Large intestine (tissue), 3 donors: ENCODE data around the gene JAG2. TPM values are rescaled to one million over a fixed set of nuclear protein-coding genes. Genes with fewer than 3 reads are reported as not detected.

Experiments used
- DNase-seq, 2 donors: peaks; one replicate each; pipeline versions ENCODE4 v3.0.0 to v3.0.0-alpha.2; 2013
- H3K27ac ChIP-seq: one replicate; pipeline ENCODE4 v1.5.1; 2013; ENCODE audit warnings: low read length
- H3K27me3 ChIP-seq: 2 replicates; pipeline ENCODE4 v1.6.1; 2013; ENCODE audit warnings: low read length; ENCODE audit not compliant: control insufficient read depth, insufficient read depth
- H3K36me3 ChIP-seq: 2 replicates; pipeline ENCODE4 v1.6.1; 2013; ENCODE audit warnings: low read length; ENCODE audit not compliant: control insufficient read depth, insufficient read depth
- H3K4me1 ChIP-seq: one replicate; pipeline ENCODE4 v1.6.1; 2013; ENCODE audit warnings: low read length; ENCODE audit not compliant: control insufficient read depth, insufficient read depth
- H3K4me3 ChIP-seq: one replicate; pipeline ENCODE4 v1.5.1; 2013; ENCODE audit warnings: low read length
- H3K9me3 ChIP-seq: one replicate; pipeline ENCODE4 v1.6.1; 2013; ENCODE audit warnings: mild to moderate bottlenecking, low read depth, low read length, moderate library complexity; ENCODE audit not compliant: control insufficient read depth
- WGBS: methylation state at CpG from one replicate; pipeline ENCODE4 v1.1.5; 2013; ENCODE audit warnings: low lambda C conversion rate; ENCODE audit not compliant: insufficient coverage; 5-methylcytosine and 5-hydroxymethylcytosine counted together
- polyA plus RNA-seq: library from polyadenylated mRNA; unstranded; fragments of 120-200 nt; gene quantifications from one replicate; pipeline ENCODE4 v1.2.1, GENCODE V29; 2013

The JAG2 gene
- polyA plus RNA-seq, 1 donor: 11.0 TPM

GRCh38 chr14:105196265-105196960, 27.8 kb upstream of the JAG2 start:
- H3K4me3 ChIP-seq: no peak overlapping the region
- H3K27ac ChIP-seq: peak overlapping the region; percentile 29
- peaks cover 84% of the 10 kb centered on the region for H3K27me3 ChIP-seq
- no peaks in the 10 kb centered on the region for H3K36me3 ChIP-seq
- H3K4me1 ChIP-seq: peaks cover 16% of the 10 kb centered on the region
- H3K9me3 ChIP-seq: peaks cover 2% of the 10 kb centered on the region
- DNase-seq: no peak
- no CpG with 5 or more reads among the region's 58 CpGs for WGBS

GRCh38 chr14:105195522-105196264, 27.1 kb upstream of the JAG2 start:
- peak overlapping the region; percentile 29 for H3K27ac ChIP-seq

GRCh38 chr14:105195051-105195450, 26.5 kb upstream of the JAG2 start:
- no peak overlapping the region for H3K4me3 ChIP-seq
- no peaks in the 10 kb centered on the region for H3K36me3 ChIP-seq
- peaks cover 74% of the 10 kb centered on the region for H3K27me3 ChIP-seq
- H3K27ac ChIP-seq: no peak overlapping the region
- WGBS: no CpG with 5 or more reads among the region's 10 CpGs
- H3K9me3 ChIP-seq: no peaks in the 10 kb centered on the region
- peaks cover 16% of the 10 kb centered on the region for H3K4me1 ChIP-seq
- no peak for DNase-seq

More at GRCh38 chr14:105195522-105196264, 27.1 kb upstream of the JAG2 start:
- H3K36me3 ChIP-seq: no peaks in the 10 kb centered on the region
- no peak overlapping the region for H3K4me3 ChIP-seq
- no peak for DNase-seq
- H3K9me3 ChIP-seq: no peaks in the 10 kb centered on the region
- H3K4me1 ChIP-seq: peaks cover 16% of the 10 kb centered on the region
- WGBS: no CpG with 5 or more reads among the region's 25 CpGs
- H3K27me3 ChIP-seq: peaks cover 80% of the 10 kb centered on the region

- Histone ChIP-seq H3K36me3 (no peaks in the 10 kb centered on the region), H3K9me3 (no peaks in the 10 kb centered on the region), H3K27me3 (peaks cover 67% of the 10 kb centered on the region), H3K27ac (no peak overlapping the region), H3K4me3 (no peak overlapping the region), H3K4me1 (peaks cover 16% of the 10 kb centered on the region)
- DNase-seq: no peak
- WGBS: no CpG with 5 or more reads among the region's 17 CpGs
These were observed 25.6 kb upstream of the JAG2 start for GRCh38 chr14:105193916-105194782.

GRCh38 chr14:105192866-105193731, 24.5 kb upstream of the JAG2 start:
- Histone ChIP-seq H3K27ac (no peak overlapping the region), H3K9me3 (peaks cover 4% of the 10 kb centered on the region), H3K27me3 (peaks cover 60% of the 10 kb centered on the region), H3K36me3 (no peaks in the 10 kb centered on the region), H3K4me3 (no peak overlapping the region), H3K4me1 (peaks cover 16% of the 10 kb centered on the region)
- no peak for DNase-seq
- no CpG with 5 or more reads among the region's 29 CpGs for WGBS

GRCh38 chr14:105187935-105188524, 19.5 kb upstream of the JAG2 start:
- Histone ChIP-seq H3K36me3 (no peaks in the 10 kb centered on the region), H3K9me3 (peaks cover 10% of the 10 kb centered on the region), H3K27me3 (peaks cover 15% of the 10 kb centered on the region), H3K4me3 (no peak overlapping the region), H3K27ac (no peak overlapping the region), H3K4me1 (no peaks in the 10 kb centered on the region)
- WGBS: no CpG with 5 or more reads among the region's 14 CpGs
- DNase-seq: peak in 1 of 2 donors; percentile 48

- Histone ChIP-seq H3K4me3 (no peak overlapping the region), H3K4me1 (no peaks in the 10 kb centered on the region), H3K9me3 (peaks cover 10% of the 10 kb centered on the region), H3K36me3 (no peaks in the 10 kb centered on the region), H3K27me3 (peaks cover 18% of the 10 kb centered on the region), H3K27ac (no peak overlapping the region)
- no peak for DNase-seq
- no CpG with 5 or more reads among the region's 4 CpGs for WGBS
These were observed 18.5 kb upstream of the JAG2 start for GRCh38 chr14:105187116-105187515.

GRCh38 chr14:105185973-105186372, 17.4 kb upstream of the JAG2 start:
- 40% methylated on average over 1 of the region's 4 CpGs for WGBS
- H3K36me3 ChIP-seq: no peaks in the 10 kb centered on the region
- H3K4me1 ChIP-seq: peaks cover 5% of the 10 kb centered on the region
- H3K27me3 ChIP-seq: peaks cover 17% of the 10 kb centered on the region
- H3K9me3 ChIP-seq: peaks cover 10% of the 10 kb centered on the region
- no peak overlapping the region for H3K27ac ChIP-seq
- no peak for DNase-seq
- no peak overlapping the region for H3K4me3 ChIP-seq

GRCh38 chr14:105185001-105185400, 16.4 kb upstream of the JAG2 start:
- peaks cover 17% of the 10 kb centered on the region for H3K27me3 ChIP-seq
- H3K4me1 ChIP-seq: peaks cover 10% of the 10 kb centered on the region
- H3K27ac ChIP-seq: no peak overlapping the region
- 80% methylated on average over 6 of the region's 18 CpGs for WGBS
- no peak overlapping the region for H3K4me3 ChIP-seq
- peaks cover 10% of the 10 kb centered on the region for H3K9me3 ChIP-seq
- DNase-seq: no peak
- no peaks in the 10 kb centered on the region for H3K36me3 ChIP-seq
